KOPT-K1 (cell line): ENCODE data around the gene ZDHHC22.

ENCODE experiments used
- H3K27ac ChIP-seq: fragments of 200-600 bp; sonication (generic); 2 replicates; pipeline ENCODE4 v1.5.1; 2016; ENCODE audit warnings: antibody characterized with exemption, mild to moderate bottlenecking, low read depth, low read length; ENCODE audit not compliant: poor library complexity, severe bottlenecking
- H3K36me3 ChIP-seq: fragments of 200-600 bp; sonication (generic); 2 replicates; pipeline ENCODE4 v1.5.1; 2017; ENCODE audit warnings: antibody characterized with exemption, mild to moderate bottlenecking, low read length, moderate library complexity; ENCODE audit not compliant: insufficient read depth
- H3K9me3 ChIP-seq: fragments of 200-600 bp; sonication (generic); 2 replicates; pipeline ENCODE4 v1.5.1; 2017; ENCODE audit warnings: antibody characterized with exemption, low read length, mild to moderate bottlenecking; ENCODE audit not compliant: insufficient read depth, poor library complexity, severe bottlenecking

The ZDHHC22 gene

GRCh38 chr14:77092676-77093075 is 48.9 kb downstream of the ZDHHC22 start:
- Histone ChIP-seq H3K9me3 (peaks cover 17% of the 10 kb centered on the region), H3K36me3 (no peaks in the 10 kb centered on the region), H3K27ac (no peak overlapping the region)

- H3K9me3 ChIP-seq = peaks cover 17% of the 10 kb centered on the region
- H3K27ac ChIP-seq = no peak overlapping the region
- H3K36me3 ChIP-seq = no peaks in the 10 kb centered on the region
Measured at GRCh38 chr14:77091518-77091917, 50.1 kb downstream of the ZDHHC22 start.

GRCh38 chr14:77088645-77089044 is 52.9 kb downstream of the ZDHHC22 start:
- Histone ChIP-seq H3K27ac (no peak overlapping the region), H3K9me3 (peaks cover 17% of the 10 kb centered on the region), H3K36me3 (no peaks in the 10 kb centered on the region)

GRCh38 chr14:77088219-77088618 is 53.4 kb downstream of the ZDHHC22 start:
- no peak overlapping the region for H3K27ac ChIP-seq
- no peaks in the 10 kb centered on the region for H3K36me3 ChIP-seq
- H3K9me3 ChIP-seq = peaks cover 17% of the 10 kb centered on the region

- Histone ChIP-seq H3K9me3 (peaks cover 17% of the 10 kb centered on the region), H3K27ac (no peak overlapping the region), H3K36me3 (no peaks in the 10 kb centered on the region)
Measured at GRCh38 chr14:77087631-77088030, 54.0 kb downstream of the ZDHHC22 start.

- peaks cover 16% of the 10 kb centered on the region for H3K9me3 ChIP-seq
- H3K27ac ChIP-seq = no peak overlapping the region
- H3K36me3 ChIP-seq = no peaks in the 10 kb centered on the region
Measured at GRCh38 chr14:77086951-77087350, 54.6 kb downstream of the ZDHHC22 start.

GRCh38 chr14:77086017-77086727 is 55.4 kb downstream of the ZDHHC22 start:
- H3K27ac ChIP-seq = no peak overlapping the region
- no peaks in the 10 kb centered on the region for H3K36me3 ChIP-seq
- peaks cover 9% of the 10 kb centered on the region for H3K9me3 ChIP-seq

- Histone ChIP-seq H3K27ac (no peak overlapping the region), H3K9me3 (peaks cover 2% of the 10 kb centered on the region), H3K36me3 (no peaks in the 10 kb centered on the region)
Measured at GRCh38 chr14:77085538-77085937, 56.1 kb downstream of the ZDHHC22 start.

GRCh38 chr14:77084985-77085384 is 56.6 kb downstream of the ZDHHC22 start:
- Histone ChIP-seq H3K27ac (no peak overlapping the region), H3K36me3 (no peaks in the 10 kb centered on the region), H3K9me3 (no peaks in the 10 kb centered on the region)

- Histone ChIP-seq H3K27ac (no peak overlapping the region), H3K9me3 (no peaks in the 10 kb centered on the region), H3K36me3 (no peaks in the 10 kb centered on the region)
Measured at GRCh38 chr14:77083082-77083481, 58.5 kb downstream of the ZDHHC22 start.

GRCh38 chr14:77082356-77082755 is 59.2 kb downstream of the ZDHHC22 start:
- Histone ChIP-seq H3K36me3 (no peaks in the 10 kb centered on the region), H3K9me3 (no peaks in the 10 kb centered on the region), H3K27ac (no peak overlapping the region)
